ENCODE data around the gene ACHE.

ACHE gene

GRCh38 chr7:100879685-100880261, 15.9 kb downstream of the ACHE start:
- DNase-seq (ENCODE audit: extremely low read depth, low read depth): no peak
- TF ChIP-seq CTCF (IDR thresholded peaks at IDR 0.05; ENCODE audit: low read depth, low read length): no peak

- TF ChIP-seq CTCF (IDR thresholded peaks at IDR 0.05; ENCODE audit: low read depth, low read length): no peak
- no peak for DNase-seq (ENCODE audit: extremely low read depth, low read depth)
These were observed 17.0 kb downstream of the ACHE start for GRCh38 chr7:100878685-100879084.

DNA sequence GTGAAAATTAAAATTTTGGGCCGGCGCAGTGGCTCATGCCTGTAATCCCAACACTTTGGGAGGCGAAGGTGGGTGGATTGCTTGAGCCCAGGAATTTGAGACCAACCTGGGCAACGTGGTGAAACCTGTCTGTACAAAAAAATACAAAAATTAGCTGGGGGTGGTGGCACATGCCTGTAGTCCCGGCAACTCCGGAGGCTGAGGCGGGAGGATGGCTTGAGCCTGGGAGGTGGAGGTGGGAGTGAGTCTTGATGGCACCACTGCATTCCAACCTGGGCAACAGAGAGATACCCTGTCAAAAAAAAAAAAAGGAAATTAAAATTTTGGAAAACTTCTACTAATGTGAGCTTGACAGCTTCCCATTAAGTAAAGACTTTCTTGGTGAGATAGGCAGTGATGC, 17.7 kb downstream of the ACHE start:
- no peak for DNase-seq (ENCODE audit: extremely low read depth, low read depth)

DNA sequence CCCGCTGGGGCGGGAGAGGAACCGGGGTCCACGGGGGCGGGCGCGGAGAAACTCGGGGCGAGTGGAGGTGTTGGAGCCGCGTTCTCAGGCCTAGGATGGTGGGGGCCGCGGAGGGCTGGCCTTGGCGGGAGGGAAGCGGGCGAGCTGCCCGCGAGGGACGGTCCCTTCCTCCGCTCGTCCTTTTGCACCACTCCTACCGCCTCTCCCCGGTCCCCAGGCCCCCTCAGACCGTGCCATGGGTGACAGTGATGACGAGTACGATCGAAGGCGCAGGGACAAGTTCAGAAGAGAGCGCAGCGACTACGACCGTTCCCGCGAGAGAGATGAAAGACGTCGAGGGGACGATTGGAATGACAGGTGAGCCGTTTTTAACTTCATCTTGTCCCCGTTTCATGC, 20.3 kb downstream of the ACHE start:
- no peak for DNase-seq (ENCODE audit: extremely low read depth, low read depth)
- no peak for TF ChIP-seq CTCF (IDR thresholded peaks at IDR 0.05; ENCODE audit: low read depth, low read length)

More for the DNA sequence above, 17.7 kb downstream of the ACHE start:
- no peak for TF ChIP-seq CTCF (IDR thresholded peaks at IDR 0.05; ENCODE audit: low read depth, low read length)

GRCh38 chr7:100874577-100875355, 20.9 kb downstream of the ACHE start, which contains the start of gene SRRT:
SRRT (plus strand) TSS chr7:100875103; CDS start chr7:100875591, 488 bp downstream.
- no peak for TF ChIP-seq CTCF (IDR thresholded peaks at IDR 0.05; ENCODE audit: low read depth, low read length)
- peak; percentile 94 for DNase-seq (ENCODE audit: extremely low read depth, low read depth)

- no peak for DNase-seq (ENCODE audit: extremely low read depth, low read depth)
- no peak for TF ChIP-seq CTCF (IDR thresholded peaks at IDR 0.05; ENCODE audit: low read depth, low read length)
These were observed 21.4 kb downstream of the ACHE start for GRCh38 chr7:100874300-100874576.

GRCh38 chr7:100873599-100874299, 21.9 kb downstream of the ACHE start:
- TF ChIP-seq CTCF (IDR thresholded peaks at IDR 0.05; ENCODE audit: low read depth, low read length): no peak
- no peak for DNase-seq (ENCODE audit: extremely low read depth, low read depth)

All from AG09319 (cell line).